Cardiac septum (tissue), 1 donor: ENCODE results near the gene TSPEAR. TPM values are rescaled to one million over a fixed set of nuclear protein-coding genes. Genes with fewer than 3 reads are reported as not detected.
"Not testable (repeated sequence)": the region's sequence is repeated elsewhere in the genome, so short reads cannot be mapped to it uniquely, and the experiment has no call there.

Source experiments
- DNase-seq: peaks from one replicate; pipeline ENCODE4 v3.0.0-alpha.2; 2020; ENCODE audit warnings: low spot score
- intact Hi-C: fragments of 100-400 bp; cut with DNase I; formaldehyde crosslinking; loops from one replicate; pipeline ENCODE4 v1.14.0; 2022
- total RNA-seq: library from RNA; stranded (reverse); fragmentation: NEBNext Ultra II Directional; extraction: Animal tissue kit (Norgen Biotek cat#: 25700); gene quantifications from one replicate; pipeline ENCODE4 v1.2.1, GENCODE V29; 2021
- donor health status: DM: no; HTN: no; CAD: no.

Gene TSPEAR
- total RNA-seq, 1 donor from 2014 or later: not detected

DNA sequence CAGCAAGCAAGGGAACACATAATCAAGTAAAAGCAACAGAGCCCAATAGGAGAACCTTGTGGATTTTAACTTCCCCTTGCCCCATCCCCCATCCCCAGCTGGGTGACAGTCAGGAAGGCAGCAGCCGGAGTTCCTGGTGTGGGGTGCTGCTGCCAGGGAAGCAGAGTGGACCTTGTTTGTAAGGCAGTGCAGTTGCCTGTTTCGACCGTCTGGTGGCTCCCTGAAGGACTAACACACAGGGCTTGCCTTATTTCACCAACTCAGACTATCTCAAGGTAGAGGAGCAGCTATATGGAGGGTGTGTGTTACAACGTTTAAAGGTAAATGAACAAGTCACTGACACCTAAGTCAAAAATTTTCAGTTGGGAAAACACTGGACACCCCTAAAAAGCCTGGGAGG lies 92.9 kb downstream of the TSPEAR start:
- no peak for DNase-seq

DNA sequence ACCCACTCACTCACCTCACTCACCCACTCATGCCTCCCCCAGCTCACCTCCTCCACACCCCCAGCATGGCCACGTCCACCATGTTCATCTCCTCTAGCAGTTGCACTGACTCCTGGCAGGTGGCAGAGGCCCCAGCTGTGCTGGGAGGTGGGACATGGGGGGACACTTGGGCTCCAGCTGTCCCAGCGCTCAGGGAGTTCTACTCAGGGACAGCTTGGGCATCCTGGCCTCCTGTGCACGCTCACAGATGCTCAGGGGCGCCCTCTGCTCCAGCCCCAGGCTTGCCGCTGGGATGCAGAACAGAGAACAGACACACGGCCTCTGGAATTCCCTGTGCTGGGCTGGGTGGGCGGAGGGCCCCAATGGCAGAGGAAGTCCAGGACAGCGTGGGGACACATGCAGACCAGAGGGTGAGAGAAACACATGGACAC lies 94.3 kb downstream of the TSPEAR start:
- no peak for DNase-seq
- intact Hi-C loops: no loop called here

More for the DNA sequence above, 92.9 kb downstream of the TSPEAR start:
- intact Hi-C loops: no loop called here

DNA sequence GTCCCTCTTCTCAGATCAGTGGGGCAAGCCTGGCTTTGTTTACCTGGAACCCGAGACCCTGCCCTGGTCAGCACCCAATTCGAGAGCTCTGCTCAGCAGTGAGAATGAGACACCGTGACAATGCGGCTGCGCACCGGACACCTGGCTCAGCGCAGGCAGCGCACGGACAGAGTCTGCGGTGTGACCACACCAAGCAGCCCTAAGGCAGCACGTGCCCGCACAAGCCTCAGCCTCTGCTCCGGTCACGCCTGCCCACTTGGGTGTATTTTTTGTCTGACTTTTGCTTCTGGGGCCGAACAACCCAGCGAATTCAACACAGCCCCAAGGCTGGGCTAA lies 94.8 kb downstream of the TSPEAR start:
- DNase-seq: no peak
- intact Hi-C loops: no loop called here

DNA sequence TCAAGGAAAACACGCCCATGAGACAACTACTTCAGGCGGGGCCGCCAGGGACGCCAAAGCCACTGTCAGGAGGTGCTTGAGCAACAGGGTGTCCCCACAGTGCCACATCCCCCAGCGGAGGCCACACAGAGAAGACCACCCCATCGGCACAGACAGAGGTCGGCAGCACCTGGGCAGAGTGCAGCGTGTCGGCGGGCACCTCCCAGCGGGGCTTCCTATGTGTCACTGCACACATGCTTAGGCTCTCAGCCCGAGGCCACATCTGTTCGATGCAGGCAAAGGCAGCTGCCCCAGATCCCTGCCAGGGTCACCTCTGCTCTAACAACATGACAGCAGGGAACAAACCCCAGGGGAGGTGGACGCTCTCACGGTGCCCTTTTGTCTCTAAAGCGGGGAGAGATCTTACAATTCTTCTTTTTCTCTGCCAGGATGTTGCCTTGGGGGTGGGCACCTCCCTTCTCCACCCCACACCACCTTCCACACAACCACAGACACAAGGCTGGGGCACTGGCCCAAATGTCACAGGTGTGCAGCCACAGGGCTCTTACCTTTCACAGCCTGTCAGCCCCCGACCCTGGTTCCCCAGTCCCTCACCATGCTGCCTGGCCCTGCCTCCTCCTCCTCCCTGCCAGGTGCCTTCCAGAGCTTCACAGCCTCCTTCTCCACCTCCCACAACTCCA lies 95.3 kb downstream of the TSPEAR start:
- intact Hi-C loops: no loop called here
- no peak for DNase-seq

DNA sequence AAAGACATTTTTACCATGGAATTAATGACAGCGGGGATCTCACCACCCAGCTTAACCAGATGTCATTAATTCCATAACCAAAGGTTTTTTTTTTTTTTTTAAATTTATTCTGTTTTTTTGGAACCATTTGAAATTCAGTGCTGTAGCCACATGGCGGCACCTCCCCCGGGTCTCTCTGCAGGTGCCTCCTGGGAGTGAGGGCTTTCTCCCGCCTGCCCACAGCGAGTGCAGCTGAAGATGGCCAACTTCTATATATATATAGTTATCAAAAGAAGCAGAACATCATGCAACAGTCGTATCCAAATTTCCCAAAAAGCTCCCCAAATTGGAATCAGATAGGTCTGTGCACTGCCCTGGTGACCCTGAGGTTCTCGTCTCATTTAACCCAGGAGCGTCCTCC lies 95.9 kb downstream of the TSPEAR start:
- DNase-seq: no peak
- intact Hi-C loops: no loop called here

DNA sequence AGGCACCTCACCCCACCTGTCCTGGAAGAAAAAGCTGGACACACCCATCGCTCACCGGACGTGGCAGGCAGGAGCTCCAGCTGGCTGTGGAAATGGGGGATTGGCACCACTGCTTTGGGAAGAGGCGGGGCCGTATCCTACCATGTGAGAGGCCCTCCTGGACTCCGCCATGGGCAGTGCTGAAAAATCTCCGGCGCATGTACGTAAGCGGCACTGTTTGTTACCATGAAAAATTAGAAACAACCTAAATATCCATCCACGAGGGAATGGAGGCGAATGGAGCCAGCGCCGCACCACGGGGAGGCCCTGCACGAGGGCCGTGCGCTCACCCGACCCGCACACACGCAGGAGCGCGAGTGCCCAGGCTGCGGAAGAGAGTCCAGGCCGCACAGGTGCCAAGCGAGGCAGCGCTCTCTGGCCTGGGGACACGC lies 96.4 kb downstream of the TSPEAR start:
- intact Hi-C loops: no loop called here
- DNase-seq: no peak

DNA sequence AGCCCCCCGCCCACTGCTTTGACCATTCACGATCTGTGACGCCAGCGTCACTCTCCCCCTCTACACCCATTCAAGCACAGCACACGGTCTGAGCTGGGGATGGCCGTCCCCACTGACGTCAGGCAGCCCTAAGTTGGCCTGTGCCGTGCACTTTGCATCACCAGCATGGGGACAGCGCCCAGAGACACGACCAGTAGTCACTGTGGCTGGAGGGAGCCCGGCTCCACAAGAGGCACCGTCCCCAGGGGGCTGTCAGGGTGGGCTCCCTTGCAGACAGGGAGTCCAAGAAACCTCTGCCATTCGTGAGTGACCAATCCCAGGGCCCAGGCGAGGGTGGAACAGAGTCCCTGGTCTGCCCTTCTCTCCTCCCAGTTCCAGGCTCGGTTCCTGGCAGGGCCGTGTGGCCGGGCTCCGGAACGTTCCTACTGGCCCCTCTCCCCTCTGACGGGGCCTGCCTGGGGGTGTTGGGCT lies 97.2 kb downstream of the TSPEAR start:
- DNase-seq: peak; percentile 51
- intact Hi-C loops: no loop called here

DNA sequence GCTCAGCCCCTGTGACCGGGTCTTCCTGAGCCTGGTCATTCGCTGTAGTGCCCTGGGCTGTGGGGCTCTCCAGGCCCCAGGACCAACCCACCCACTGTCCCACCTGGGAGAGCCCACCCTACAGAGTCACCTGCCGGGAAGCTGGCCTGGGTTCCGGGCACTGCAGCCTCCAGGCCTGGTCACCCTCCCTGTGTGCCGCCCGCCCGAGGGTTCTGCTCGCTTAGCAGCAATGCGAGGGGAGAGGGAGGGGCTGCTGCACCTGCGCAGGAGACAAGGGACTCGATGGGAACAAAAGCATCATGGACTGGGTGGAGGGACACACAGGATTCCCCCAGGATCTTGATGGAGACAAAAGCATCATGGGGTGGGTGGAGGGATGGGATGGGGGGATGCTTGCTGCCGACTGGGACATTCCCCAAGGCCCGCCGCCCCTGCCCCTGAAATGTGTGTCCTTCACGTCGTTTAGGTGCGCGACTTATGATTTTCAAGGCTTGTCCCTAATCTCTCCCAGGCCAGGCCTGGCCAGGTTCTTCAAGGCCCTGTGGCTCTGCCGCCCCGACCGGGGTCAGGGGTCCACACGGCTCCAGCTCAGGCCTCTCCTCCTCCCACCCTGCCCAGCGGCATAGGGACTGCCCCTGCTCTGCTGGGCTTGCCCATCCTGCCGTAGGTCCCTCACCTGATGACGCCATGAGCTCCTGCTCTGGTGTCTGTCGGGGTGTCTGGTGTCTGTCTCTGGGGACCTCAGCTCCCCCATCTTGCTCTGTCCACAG lies 97.8 kb downstream of the TSPEAR start:
- intact Hi-C loops: no loop called here
- no peak for DNase-seq

DNA sequence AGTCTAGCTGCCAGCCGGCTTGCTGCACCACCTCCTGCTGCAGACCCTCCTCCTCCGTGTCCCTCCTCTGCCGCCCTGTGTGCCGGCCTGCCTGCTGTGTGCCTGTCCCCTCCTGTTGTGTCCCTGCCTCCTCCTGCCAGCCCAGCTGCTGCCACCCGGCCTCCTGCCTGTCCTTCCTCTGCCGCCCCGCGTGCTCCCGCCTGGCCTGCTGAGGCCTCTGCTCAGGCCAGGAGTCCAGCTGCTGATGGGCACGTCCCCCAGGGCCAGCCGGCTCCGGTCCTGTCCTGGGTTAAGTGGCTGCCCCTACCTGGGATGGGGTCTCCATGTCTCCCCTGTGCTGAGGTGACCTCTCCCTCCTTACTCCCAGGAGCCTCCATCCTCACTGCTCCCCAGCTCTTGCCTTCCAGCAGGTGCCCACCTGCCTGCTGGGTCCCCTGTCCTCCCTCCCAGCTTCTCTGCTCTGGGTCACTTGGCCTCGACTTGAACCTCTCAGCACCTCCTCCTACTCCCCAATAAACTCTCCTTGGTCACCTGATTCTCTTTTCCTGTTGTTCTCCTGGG lies 98.6 kb downstream of the TSPEAR start:
- no peak for DNase-seq
- intact Hi-C loops: no loop called here

DNA sequence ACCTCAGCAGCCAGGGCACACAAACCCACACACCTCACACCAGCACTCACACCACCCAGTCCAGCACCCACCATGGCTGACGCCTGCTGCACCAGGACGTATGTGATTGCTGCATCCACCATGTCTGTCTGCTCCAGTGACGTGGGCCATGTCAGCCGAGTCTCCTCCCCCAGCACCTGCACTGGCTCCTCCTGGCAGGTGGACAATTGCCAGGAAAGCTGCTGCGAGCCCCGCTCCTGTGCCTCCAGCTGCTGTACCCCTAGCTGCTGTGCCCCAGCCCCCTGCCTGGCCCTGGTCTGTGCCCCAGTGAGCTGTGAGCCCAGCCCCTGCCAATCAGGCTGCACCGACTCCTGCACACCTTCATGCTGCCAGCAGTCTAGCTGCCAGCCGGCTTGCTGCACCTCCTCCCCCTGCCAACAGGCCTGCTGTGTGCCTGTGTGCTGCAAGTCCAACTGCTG lies 99.3 kb downstream of the TSPEAR start, which contains the start of gene KRTAP10-8:
TSS of gene KRTAP10-8 (plus strand) at position 51 of the 458 bp plus-strand sequence. CDS start at position 73, 22 bp downstream.
- no peak for DNase-seq
- intact Hi-C loops: no loop called here

DNA sequence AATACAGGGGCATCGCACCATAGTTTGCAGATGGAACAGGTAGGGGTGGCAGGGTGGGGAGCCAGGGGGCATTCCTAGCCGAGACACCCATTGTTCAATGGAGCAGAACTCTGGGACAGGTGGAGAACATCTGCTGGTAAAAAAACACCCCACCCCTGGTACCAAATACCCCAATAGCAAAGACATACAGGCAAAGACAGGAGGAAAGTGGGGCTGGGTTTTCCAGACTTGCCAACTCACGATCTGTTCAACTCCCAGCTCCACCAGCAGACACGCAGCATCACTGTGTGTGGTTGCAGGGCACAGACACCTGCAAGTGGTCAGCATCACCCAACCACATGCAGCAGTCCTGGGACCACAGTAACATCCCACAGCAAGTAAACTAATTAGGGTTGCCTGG lies 99.8 kb downstream of the TSPEAR start:
- no peak for DNase-seq
- intact Hi-C loops: no loop called here

DNA sequence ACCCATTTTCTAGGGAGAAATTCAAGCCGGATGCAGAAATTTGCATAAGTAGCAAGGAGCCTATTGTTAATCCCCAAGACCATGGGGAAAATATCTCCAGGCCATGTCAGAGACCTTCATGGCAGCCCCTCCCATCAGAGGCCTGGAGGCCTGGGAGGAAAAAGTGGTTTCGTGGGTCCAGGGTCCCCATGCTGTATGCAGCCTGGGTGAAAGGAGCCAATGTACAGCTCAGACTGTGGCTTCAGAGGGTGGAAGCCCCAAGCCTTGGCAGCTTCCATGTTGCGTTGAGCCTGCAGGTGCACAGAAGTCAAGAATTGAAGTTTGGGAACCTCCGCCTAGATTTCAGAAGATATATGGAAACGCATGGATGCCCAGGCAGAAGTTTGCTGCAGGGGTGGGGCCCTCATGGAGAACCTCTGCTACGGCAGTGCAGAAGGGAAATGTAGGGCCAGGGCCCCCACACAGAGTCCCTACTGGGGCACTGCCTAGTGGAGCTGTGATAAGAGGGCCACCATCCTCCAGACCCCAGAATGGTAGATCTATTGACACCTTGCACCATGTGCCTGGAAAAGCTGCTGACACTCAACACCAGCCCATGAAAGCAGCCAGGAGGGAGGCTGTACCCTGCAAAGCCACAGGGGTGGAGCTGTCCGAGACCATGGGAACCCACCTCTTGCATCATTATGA lies 101.1 kb downstream of the TSPEAR start:
- DNase-seq, intact Hi-C loops: not testable (repeated sequence)

DNA sequence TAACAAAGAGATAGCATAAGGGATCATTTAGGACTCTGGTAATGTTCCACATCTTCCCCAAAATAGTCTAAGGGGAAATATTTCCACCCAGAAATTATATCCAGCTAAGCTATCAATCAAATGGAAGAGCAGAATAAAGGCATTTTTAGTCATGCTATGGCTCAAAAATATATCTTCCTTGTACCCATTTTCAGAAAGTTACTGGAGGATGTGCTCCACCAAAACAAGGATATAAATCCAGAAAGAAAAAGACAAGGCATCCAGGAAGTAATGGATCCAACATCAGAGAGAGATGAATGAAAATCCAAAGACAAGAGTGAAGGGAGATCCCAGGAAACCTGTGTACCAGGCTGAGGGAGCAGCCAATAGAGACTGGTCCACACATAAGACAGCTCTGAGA lies 102.2 kb downstream of the TSPEAR start:
- intact Hi-C loops: no loop called here
- no peak for DNase-seq

DNA sequence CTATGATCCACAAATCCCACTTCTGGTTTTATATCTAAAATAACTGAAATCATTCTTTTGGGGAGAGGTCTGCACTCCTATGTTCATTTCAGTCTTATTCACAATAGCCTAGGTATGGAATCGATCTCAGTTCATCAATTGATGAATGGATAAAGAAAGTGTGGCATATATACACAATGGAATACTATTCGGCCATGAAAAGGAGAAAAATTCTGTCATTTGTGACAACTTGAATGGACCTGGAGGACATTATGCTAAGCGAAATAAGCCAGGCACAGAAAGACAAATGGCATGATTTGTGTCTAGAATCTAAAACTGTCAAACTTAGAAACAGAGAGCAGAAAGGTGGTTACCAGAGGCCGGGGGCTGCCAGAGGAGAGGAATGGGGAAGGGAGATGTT lies 104.9 kb downstream of the TSPEAR start:
- intact Hi-C loops: no loop called here

DNA sequence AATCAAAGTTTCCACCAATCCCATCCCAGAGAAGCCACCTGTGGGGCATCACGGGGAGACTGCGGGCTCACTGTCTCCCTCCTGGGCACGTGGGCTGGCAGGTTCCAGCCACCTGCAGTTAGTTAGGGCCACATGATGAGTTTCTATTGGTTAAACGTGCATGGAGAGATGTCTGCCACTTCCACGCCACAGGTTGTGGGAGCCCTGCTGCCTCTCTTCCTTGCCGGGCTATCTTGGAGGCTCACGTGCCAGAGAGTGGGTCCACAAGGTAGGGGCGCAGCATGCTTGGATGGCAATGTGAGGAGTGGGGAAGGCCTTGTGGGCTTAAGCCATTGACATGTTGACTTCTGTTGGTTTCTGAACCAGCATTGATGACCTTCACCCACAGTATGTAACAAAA lies 107.5 kb downstream of the TSPEAR start:
- DNase-seq: no peak
- intact Hi-C loops: no loop called here

More for the DNA sequence above, 104.9 kb downstream of the TSPEAR start:
- no peak for DNase-seq

DNA sequence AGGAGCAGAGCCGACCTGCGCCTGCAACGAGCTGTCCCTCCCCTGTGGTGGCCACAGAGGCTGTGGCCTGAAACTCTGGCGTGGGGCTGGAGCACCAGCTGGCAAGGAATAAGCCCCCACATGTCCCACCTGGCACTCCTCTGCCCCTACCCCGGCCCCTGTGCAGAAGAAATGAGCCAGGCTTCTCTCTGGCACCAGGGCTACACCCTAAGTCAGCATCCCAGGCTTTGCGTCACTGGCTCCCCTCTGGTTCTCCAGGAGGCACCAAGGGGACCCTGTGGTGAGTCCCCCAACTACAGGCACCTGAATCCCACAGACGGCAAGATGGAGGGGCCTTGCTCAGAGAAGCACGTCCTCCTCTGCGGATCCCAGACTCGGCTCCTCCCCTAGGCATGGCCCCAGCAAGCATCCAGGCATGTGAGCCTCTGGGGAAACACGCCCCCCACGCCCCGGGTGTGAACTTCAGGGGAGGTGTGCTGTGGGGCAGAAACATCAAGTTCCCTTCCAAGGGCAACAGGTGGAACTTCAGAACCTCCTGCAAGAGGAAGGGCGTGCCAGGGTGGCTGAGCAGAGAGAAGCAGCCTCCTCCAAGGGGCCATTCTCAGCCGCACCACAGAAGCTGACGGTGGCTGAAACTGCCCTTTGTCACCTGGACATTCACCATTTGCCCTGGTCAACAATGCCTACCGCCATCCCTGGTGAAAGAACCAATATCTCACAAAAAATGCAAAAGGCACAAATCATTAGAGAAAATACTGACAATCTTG lies 108.1 kb downstream of the TSPEAR start:
- DNase-seq: no peak
- intact Hi-C loops: no loop called here

DNA sequence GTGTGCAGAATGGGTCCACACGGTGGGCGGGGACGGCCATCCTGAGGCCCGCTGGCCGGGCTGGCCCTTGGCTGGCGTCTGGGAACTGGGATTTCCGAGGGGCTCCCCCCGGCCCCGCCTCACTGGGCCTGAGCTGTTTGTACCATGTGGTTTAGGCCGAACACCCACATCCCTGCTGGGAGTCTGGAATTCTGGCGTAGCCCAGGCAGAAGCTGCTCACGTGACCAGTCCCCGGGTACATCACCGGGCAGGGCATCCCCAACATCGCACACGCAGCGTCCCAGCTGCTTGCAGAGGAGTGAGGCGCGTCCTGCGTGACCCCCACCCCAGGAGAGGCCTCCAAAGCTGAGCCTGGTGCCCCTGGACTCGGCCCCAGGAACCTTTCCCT lies 108.9 kb downstream of the TSPEAR start:
- DNase-seq: no peak
- intact Hi-C loops: no loop called here

DNA sequence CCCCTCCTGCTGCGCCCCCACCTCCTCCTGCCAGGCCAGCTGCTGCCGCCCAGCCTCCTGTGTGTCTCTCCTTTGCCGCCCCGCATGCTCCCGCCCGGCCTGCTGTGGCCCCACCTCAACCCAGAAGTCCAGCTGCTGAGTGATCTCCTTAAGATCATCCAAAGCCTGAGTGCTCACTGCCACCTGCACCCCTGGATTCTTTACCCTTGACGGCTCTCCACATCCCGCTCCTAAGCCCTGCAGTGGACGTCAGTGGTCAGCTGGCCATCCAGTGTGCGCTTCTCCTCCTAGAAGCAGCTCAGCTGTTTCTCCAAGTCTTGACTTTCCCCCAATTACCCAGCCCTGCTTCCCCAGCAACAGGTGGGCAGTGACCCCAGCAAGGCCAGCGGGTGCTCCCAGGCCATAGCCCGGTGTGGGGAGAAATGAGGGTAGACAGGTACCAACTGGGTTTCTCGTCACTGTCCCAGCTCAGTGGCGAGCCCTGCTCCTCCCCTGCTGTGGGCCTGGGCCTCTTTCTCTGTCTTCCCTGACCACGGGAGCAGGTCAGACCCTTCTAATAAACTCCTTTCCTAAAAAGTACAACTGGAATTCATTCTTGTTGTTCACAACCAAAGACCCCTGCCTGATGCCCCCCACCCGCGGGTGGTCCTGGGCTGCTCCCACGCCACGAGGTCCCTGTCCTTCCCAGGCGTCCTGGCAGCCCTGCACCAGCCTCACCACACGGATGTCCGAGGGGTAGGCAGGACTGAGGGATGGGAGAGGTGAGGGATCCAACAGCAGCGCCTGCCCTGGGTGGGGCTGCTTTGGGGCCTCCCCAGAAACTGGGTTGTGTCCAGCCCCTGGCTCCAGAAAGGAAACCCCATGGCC lies 109.5 kb downstream of the TSPEAR start:
- no peak for DNase-seq
- intact Hi-C loops: no loop called here
